GM19351 (cell line): ENCODE data around the gene PDZK1IP1.
"Not testable (repeated sequence)": the region's sequence is repeated elsewhere in the genome, so short reads cannot be mapped to it uniquely, and the experiment has no call there.

Source experiments
- ATAC-seq: cut with Tn5 transposase; IDR thresholded peaks from one replicate; pipeline ENCODE4 v1.9.1; 2021; ENCODE audit warnings: mild to moderate bottlenecking, moderate library complexity; ENCODE audit not compliant: unreplicated experiment

Gene PDZK1IP1

DNA sequence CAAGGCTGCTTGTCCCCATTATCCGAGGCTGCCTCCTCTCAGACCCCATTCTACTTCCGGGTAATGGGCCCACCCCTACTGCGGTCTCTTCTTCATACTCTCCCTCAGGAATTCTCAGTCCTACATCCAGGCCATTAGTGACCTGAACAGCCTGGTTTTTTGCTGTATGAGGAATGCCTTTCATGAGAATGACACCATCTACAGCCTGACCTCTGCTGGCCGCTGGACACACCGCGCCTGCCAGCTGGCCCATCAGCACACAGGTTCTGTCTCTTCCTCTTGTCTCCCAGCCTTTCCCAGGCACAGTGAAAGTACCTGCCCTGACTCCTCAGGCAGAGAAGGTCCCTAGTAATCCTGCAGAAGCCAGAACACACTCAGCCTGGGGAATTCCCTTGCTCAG, 46.2 kb downstream of the PDZK1IP1 start:
- not testable (repeated sequence) for ATAC-seq

DNA sequence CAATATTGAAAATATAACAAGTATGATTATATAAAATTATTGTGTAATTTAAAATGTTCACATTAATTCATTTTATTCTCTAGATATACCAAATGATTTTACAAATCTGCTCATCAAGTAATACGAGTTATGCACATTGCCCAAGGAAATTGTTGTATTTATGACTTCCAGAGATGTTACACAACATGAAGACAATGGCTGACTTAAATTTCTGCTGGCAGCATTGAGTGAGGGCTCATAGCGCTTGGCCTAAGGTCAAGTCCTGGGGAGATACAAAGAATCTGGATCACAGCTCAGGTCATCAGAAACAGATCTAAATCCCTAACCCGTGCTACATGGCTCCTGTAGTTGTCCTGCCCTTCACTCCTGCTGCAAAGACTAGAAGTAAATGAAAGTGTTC, 49.5 kb downstream of the PDZK1IP1 start:
- not testable (repeated sequence) for ATAC-seq

DNA sequence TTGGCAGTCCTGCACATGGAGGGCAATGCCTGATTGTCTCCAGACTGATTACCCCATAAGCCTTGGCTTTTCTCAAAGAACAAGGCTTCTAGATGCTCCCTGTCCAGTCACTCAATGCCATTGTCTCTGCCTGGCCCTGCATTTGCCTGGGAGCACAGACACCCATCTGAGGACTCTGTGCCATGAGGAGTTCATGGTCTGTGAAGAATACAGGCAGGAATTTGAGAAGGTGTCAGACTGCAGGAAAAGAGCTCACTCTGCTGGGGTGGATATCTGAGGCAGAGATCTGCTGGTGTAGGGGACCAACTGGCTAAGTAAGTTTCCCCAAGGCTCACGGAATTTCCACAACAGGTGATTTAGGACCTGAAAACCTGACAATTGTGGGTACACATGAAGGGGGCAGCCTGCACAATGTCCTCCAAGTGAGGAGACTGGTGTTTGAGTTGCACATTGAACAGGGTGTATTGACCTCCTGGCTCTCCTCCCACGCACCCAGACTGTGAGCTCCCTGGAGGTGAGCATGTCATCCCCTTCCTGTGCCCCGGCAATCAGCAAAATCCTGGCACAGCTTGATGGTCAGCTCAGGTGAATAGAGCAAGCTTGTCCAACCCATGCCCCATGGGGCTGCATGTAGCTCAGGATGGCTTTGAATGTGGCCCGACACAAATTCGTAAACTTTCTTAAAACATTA, 51.8 kb downstream of the PDZK1IP1 start:
- ATAC-seq = no peak

DNA sequence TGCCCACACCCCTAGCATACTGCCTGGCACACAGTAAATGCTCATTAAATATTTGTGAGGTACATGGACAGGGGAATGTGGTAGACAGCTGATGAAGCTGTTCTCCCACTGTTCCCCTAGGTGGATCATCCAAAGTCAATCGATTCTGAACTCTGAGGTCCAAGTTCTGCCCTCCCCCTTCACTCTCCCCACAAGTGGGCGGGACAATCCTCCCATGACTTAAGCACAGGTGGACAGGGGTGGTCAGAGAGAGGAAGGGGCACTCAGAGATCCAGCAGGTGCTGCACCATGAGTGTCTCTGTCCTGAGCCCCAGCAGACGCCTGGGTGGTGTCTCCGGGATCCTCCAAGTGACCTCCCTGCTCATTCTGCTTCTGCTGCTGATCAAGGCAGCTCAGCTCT, 52.6 kb downstream of the PDZK1IP1 start, which contains the start of gene CYP4A22:
Gene CYP4A22, plus strand, starts transcription at position 244 of the 400 bp plus-strand sequence. Its CDS starts 45 bp downstream, at position 289.
- no peak for ATAC-seq
